A204.1 (cell line): Measurements from ENCODE around the gene ADARB1.

Experiments
- FAIRE-seq: peaks from 2 replicates; lab custom pipeline; 2012; peaks lifted over from hg19 to GRCh38; lab: Jason Lieb, UNC

ADARB1 gene

GRCh38 chr21:45075596-45076244 lies 1.3 kb downstream of the ADARB1 start:
- no peak for FAIRE-seq

GRCh38 chr21:45076245-45076711 lies 1.9 kb downstream of the ADARB1 start:
- FAIRE-seq, result no peak

- FAIRE-seq, result no peak
Measured at GRCh38 chr21:45078371-45078770, 4.0 kb downstream of the ADARB1 start.

GRCh38 chr21:45078877-45079281 lies 4.5 kb downstream of the ADARB1 start:
- FAIRE-seq, result no peak

- no peak for FAIRE-seq
Measured at GRCh38 chr21:45079351-45079750, 5.0 kb downstream of the ADARB1 start.

- no peak for FAIRE-seq
Measured at GRCh38 chr21:45080232-45080631, 5.9 kb downstream of the ADARB1 start.

GRCh38 chr21:45080639-45081414 lies 6.4 kb downstream of the ADARB1 start:
- no peak for FAIRE-seq

- FAIRE-seq, result no peak
Measured at GRCh38 chr21:45081636-45082035, 7.3 kb downstream of the ADARB1 start.

GRCh38 chr21:45082736-45083135 lies 8.4 kb downstream of the ADARB1 start:
- FAIRE-seq, result no peak

GRCh38 chr21:45084121-45084520 lies 9.7 kb downstream of the ADARB1 start:
- FAIRE-seq, result no peak

- no peak for FAIRE-seq
Measured at GRCh38 chr21:45084881-45085536, 10.6 kb downstream of the ADARB1 start.

GRCh38 chr21:45085700-45086099 lies 11.3 kb downstream of the ADARB1 start:
- FAIRE-seq, result no peak

GRCh38 chr21:45086337-45086958 lies 12.1 kb downstream of the ADARB1 start:
- no peak for FAIRE-seq

GRCh38 chr21:45087022-45087823 lies 12.8 kb downstream of the ADARB1 start:
- no peak for FAIRE-seq

GRCh38 chr21:45088116-45088515 lies 13.7 kb downstream of the ADARB1 start:
- FAIRE-seq, result no peak

GRCh38 chr21:45088729-45089128 lies 14.3 kb downstream of the ADARB1 start:
- FAIRE-seq, result no peak

- FAIRE-seq, result no peak
Measured at GRCh38 chr21:45089964-45090363, 15.6 kb downstream of the ADARB1 start.

- no peak for FAIRE-seq
Measured at GRCh38 chr21:45090966-45091365, 16.6 kb downstream of the ADARB1 start.

GRCh38 chr21:45091550-45092322 lies 17.4 kb downstream of the ADARB1 start:
- no peak for FAIRE-seq

- FAIRE-seq, result no peak
Measured at GRCh38 chr21:45093035-45093532, 18.7 kb downstream of the ADARB1 start.

- no peak for FAIRE-seq
Measured at GRCh38 chr21:45094412-45094811, 20.0 kb downstream of the ADARB1 start.
